Hepatocyte (in vitro differentiated cells): ENCODE results near the gene NPAS3. TPM values are rescaled to one million over a fixed set of nuclear protein-coding genes. Genes with fewer than 3 reads are reported as not detected.

Experiments used
- DNase-seq: peaks from one replicate; pipeline ENCODE4 v3.0.0-alpha.2; 2016; ENCODE audit warnings: low spot score
- H2AFZ ChIP-seq: fragments of 200-600 bp; sonication (generic); 2 replicates; pipeline ENCODE4 v1.6.0; 2016; ENCODE audit warnings: antibody characterized with exemption, mild to moderate bottlenecking
- H3K27ac ChIP-seq: fragments of 200-600 bp; sonication (generic); 2 replicates; pipeline ENCODE4 v1.5.1; 2016; ENCODE audit warnings: mild to moderate bottlenecking
- H3K27me3 ChIP-seq: fragments of 200-600 bp; sonication (generic); 2 replicates; pipeline ENCODE4 v1.6.1; 2016
- H3K36me3 ChIP-seq: fragments of 200-600 bp; sonication (generic); replicated peaks from 2 replicates; pipeline ENCODE4 v1.5.1; 2016; ENCODE audit warnings: low read depth; ENCODE audit not compliant: insufficient read depth
- H3K4me1 ChIP-seq: fragments of 200-600 bp; sonication (generic); 2 replicates; pipeline ENCODE4 v1.5.1; 2016; ENCODE audit warnings: mild to moderate bottlenecking, moderate library complexity; ENCODE audit not compliant: insufficient read depth
- H3K4me2 ChIP-seq: fragments of 200-600 bp; sonication (generic); 2 replicates; pipeline ENCODE4 v1.6.0; 2016
- H3K4me3 ChIP-seq: fragments of 200-600 bp; sonication (generic); 2 replicates; pipeline ENCODE4 v1.5.1; 2016; ENCODE audit warnings: mild to moderate bottlenecking
- H3K79me2 ChIP-seq: fragments of 200-600 bp; sonication (generic); 2 replicates; pipeline ENCODE4 v1.6.0; 2017; ENCODE audit warnings: mild to moderate bottlenecking
- H3K9me2 ChIP-seq: fragments of 200-600 bp; sonication (generic); replicated peaks from 2 replicates; pipeline ENCODE4 v1.6.0; 2017; ENCODE audit warnings: mild to moderate bottlenecking; ENCODE audit not compliant: insufficient read depth
- H3K9me3 ChIP-seq: fragments of 200-600 bp; sonication (generic); 2 replicates; pipeline ENCODE4 v1.5.1; 2016; ENCODE audit warnings: low read depth, mild to moderate bottlenecking
- H4K20me1 ChIP-seq: fragments of 200-600 bp; sonication (generic); 2 replicates; pipeline ENCODE4 v1.6.0; 2016; ENCODE audit warnings: mild to moderate bottlenecking; ENCODE audit not compliant: insufficient read depth, poor library complexity, severe bottlenecking
- CTCF ChIP-seq: fragments of 200-600 bp; sonication (generic); IDR thresholded peaks from 2 replicates; pipeline ENCODE4 v1.5.1; 2016; ENCODE audit warnings: antibody characterized with exemption, mild to moderate bottlenecking; ENCODE audit not compliant: poor library complexity
- EZH2 ChIP-seq: fragments of 200-600 bp; sonication (generic); IDR thresholded peaks from 2 replicates; pipeline ENCODE4 v1.6.1; 2016; ENCODE audit warnings: antibody characterized with exemption, mild to moderate bottlenecking, borderline replicate concordance
- EZH2phosphoT487 ChIP-seq: fragments of 200-600 bp; sonication (generic); IDR thresholded peaks from one replicate; pipeline ENCODE4 v1.6.1; 2018; ENCODE audit warnings: antibody characterized with exemption, mild to moderate bottlenecking, low read depth, moderate library complexity; ENCODE audit not compliant: unreplicated experiment, severe bottlenecking
- WGBS: methylation state at CpG from one replicate; pipeline ENCODE4 v1.1.6; 2016; ENCODE audit warnings: low lambda C conversion rate; ENCODE audit errors: missing lambda C conversion rate; 5-methylcytosine and 5-hydroxymethylcytosine counted together
- polyA plus RNA-seq: library from polyadenylated mRNA; unstranded; fragments of >200 nt; fragmentation: Nextera tagmentation; extraction: Ambion mirVana; gene quantifications from 2 replicates; pipeline ENCODE4 v1.2.1, GENCODE V29; 2016
- total RNA-seq: library from RNA; depleted of rRNA; stranded (reverse); fragments of >200 nt; gene quantifications from 2 replicates; pipeline ENCODE4 v1.2.3, GENCODE V29; 2014

The NPAS3 gene
- total and polyA plus RNA-seq, 2 experiments from 2014 or later, result 0.11 to 1.1 TPM

- DNase-seq, result no peak
- H3K27me3 ChIP-seq, result peaks cover 3% of the 10 kb centered on the region
- no peak overlapping the region for H3K4me2 ChIP-seq
- no peaks in the 10 kb centered on the region for H3K36me3 ChIP-seq
- H3K4me3 ChIP-seq, result no peak overlapping the region
- TF ChIP-seq EZH2phosphoT487 (no peak), CTCF (no peak), EZH2 (no peak)
- no peak overlapping the region for H2AFZ ChIP-seq
- no peaks in the 10 kb centered on the region for H4K20me1 ChIP-seq
- H3K9me3 ChIP-seq, result no peaks in the 10 kb centered on the region
- WGBS, result 87% methylated on average over 12 of the region's 12 CpGs
- H3K27ac ChIP-seq, result no peak overlapping the region
- no peaks in the 10 kb centered on the region for H3K9me2 ChIP-seq
- H3K4me1 ChIP-seq, result no peaks in the 10 kb centered on the region
- no peaks in the 10 kb centered on the region for H3K79me2 ChIP-seq
These were observed 760.8 kb downstream of the NPAS3 start for GRCh38 chr14:33699300-33699983.

- TF ChIP-seq EZH2 (no peak), EZH2phosphoT487 (no peak), CTCF (no peak)
- no peak overlapping the region for H3K4me3 ChIP-seq
- no peak overlapping the region for H3K4me2 ChIP-seq
- no peaks in the 10 kb centered on the region for H3K4me1 ChIP-seq
- H3K27ac ChIP-seq, result no peak overlapping the region
- 77% methylated on average over 6 of the region's 6 CpGs for WGBS
- H3K9me2 ChIP-seq, result no peaks in the 10 kb centered on the region
- no peaks in the 10 kb centered on the region for H4K20me1 ChIP-seq
- no peaks in the 10 kb centered on the region for H3K9me3 ChIP-seq
- H3K27me3 ChIP-seq, result peaks cover 3% of the 10 kb centered on the region
- DNase-seq, result no peak
- H3K79me2 ChIP-seq, result no peaks in the 10 kb centered on the region
- no peak overlapping the region for H2AFZ ChIP-seq
- no peaks in the 10 kb centered on the region for H3K36me3 ChIP-seq
These were observed 761.4 kb downstream of the NPAS3 start for GRCh38 chr14:33700052-33700451.

- no peak overlapping the region for H3K4me2 ChIP-seq
- H4K20me1 ChIP-seq, result no peaks in the 10 kb centered on the region
- H3K4me3 ChIP-seq, result no peak overlapping the region
- no peaks in the 10 kb centered on the region for H3K9me3 ChIP-seq
- no peaks in the 10 kb centered on the region for H3K36me3 ChIP-seq
- no peak for DNase-seq
- H3K9me2 ChIP-seq, result no peaks in the 10 kb centered on the region
- no peak overlapping the region for H2AFZ ChIP-seq
- no peaks in the 10 kb centered on the region for H3K79me2 ChIP-seq
- peaks cover 3% of the 10 kb centered on the region for H3K27me3 ChIP-seq
- 86% methylated on average over 1 of the region's 1 CpG for WGBS
- no peak for TF ChIP-seq EZH2phosphoT487
- TF ChIP-seq CTCF, result no peak
- no peak for TF ChIP-seq EZH2
- no peak overlapping the region for H3K27ac ChIP-seq
- no peaks in the 10 kb centered on the region for H3K4me1 ChIP-seq
These were observed 763.6 kb downstream of the NPAS3 start for GRCh38 chr14:33702293-33702692.

GRCh38 chr14:33704481-33704880 is 765.8 kb downstream of the NPAS3 start:
- Histone ChIP-seq H3K79me2 (no peaks in the 10 kb centered on the region), H4K20me1 (no peaks in the 10 kb centered on the region), H3K27ac (no peak overlapping the region), H3K4me1 (no peaks in the 10 kb centered on the region), H3K4me2 (no peak overlapping the region), H3K36me3 (no peaks in the 10 kb centered on the region), H3K27me3 (peaks cover 3% of the 10 kb centered on the region), H2AFZ (no peak overlapping the region), H3K9me2 (no peaks in the 10 kb centered on the region), H3K9me3 (no peaks in the 10 kb centered on the region), H3K4me3 (no peak overlapping the region)
- TF ChIP-seq EZH2phosphoT487 (no peak), EZH2 (no peak), CTCF (no peak)
- no peak for DNase-seq
- WGBS, result 70% methylated on average over 2 of the region's 2 CpGs
